Nephron (organoid): ENCODE measurements around the gene ACOT12.
"Not testable (repeated sequence)": the region's sequence is repeated elsewhere in the genome, so short reads cannot be mapped to it uniquely, and the experiment has no call there.

Source experiments
- H3K27ac Mint-ChIP-seq, 3 experiments: 2 replicates each; pipeline ENCODE4 v1.8.0; 2020; ENCODE audit warnings: mixed read lengths in 3 of 3, mild to moderate bottlenecking in 2 of 3, moderate library complexity in 1 of 3
- H3K27me3 Mint-ChIP-seq: 2 replicates; pipeline ENCODE4 v1.8.0; 2021; ENCODE audit warnings: low read depth, mild to moderate bottlenecking, moderate library complexity, mixed read lengths
- H3K36me3 Mint-ChIP-seq: 2 replicates; pipeline ENCODE4 v1.8.0; 2020; ENCODE audit warnings: low read depth, mixed read lengths
- H3K4me1 Mint-ChIP-seq: 2 replicates; pipeline ENCODE4 v1.8.0; 2020; ENCODE audit warnings: mixed read lengths
- H3K4me3 Mint-ChIP-seq, 3 experiments: 2 replicates each; pipeline ENCODE4 v1.8.0; 2020; ENCODE audit warnings: mild to moderate bottlenecking in 3 of 3, mixed read lengths in 3 of 3, moderate library complexity in 2 of 3
- H3K9me3 Mint-ChIP-seq: 2 replicates; pipeline ENCODE4 v1.8.0; 2020; ENCODE audit warnings: mixed read lengths
- CTCF ChIP-seq, 3 experiments: fragments of 200-600 bp; sonication (generic); IDR thresholded peaks; one replicate each; pipeline ENCODE4 v1.5.0; 2021; ENCODE audit warnings: antibody characterized with exemption in 3 of 3; ENCODE audit not compliant: unreplicated experiment in 3 of 3

Gene ACOT12

GRCh38 chr5:81420039-81420667, 26.2 kb upstream of the ACOT12 start:
- Mint-ChIP-seq H3K27ac (peak overlapping the region in 1 of 3 experiments; percentile 31), H3K9me3 (no peaks in the 10 kb centered on the region), H3K27me3 (no peaks in the 10 kb centered on the region), H3K36me3 (peaks cover 50% of the 10 kb centered on the region), H3K4me1 (no peaks in the 10 kb centered on the region), H3K4me3 (no peak overlapping the region)
- TF ChIP-seq CTCF (IDR thresholded peaks at IDR 0.05; ENCODE audit: unreplicated experiment in 3 of 3), result no peak

DNA sequence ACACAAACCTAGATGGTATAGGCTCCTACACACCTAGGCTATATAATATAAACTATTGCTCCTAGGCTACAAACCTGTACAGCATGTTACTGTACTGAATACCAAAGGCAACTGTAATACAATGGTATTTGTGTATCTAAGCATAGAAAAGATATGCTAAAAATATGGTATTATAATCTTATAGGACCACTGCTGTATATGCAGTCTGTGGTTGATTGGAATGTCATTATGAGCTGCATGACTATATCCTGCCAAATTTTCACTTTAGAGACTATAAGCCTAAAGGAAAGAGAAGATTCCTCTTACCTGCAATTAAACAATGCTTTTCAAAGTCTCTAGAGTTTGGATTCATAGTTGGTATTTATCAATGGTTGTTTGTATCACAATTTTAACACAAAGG, 24.7 kb upstream of the ACOT12 start:
- H3K27ac Mint-ChIP-seq, result no peak overlapping the region
- H3K36me3 Mint-ChIP-seq, result peaks cover 56% of the 10 kb centered on the region
- no peak overlapping the region for H3K4me3 Mint-ChIP-seq
- TF ChIP-seq CTCF (IDR thresholded peaks at IDR 0.05; ENCODE audit: unreplicated experiment in 3 of 3), result no peak
- no peaks in the 10 kb centered on the region for H3K9me3 Mint-ChIP-seq
- no peaks in the 10 kb centered on the region for H3K4me1 Mint-ChIP-seq
- no peaks in the 10 kb centered on the region for H3K27me3 Mint-ChIP-seq

DNA sequence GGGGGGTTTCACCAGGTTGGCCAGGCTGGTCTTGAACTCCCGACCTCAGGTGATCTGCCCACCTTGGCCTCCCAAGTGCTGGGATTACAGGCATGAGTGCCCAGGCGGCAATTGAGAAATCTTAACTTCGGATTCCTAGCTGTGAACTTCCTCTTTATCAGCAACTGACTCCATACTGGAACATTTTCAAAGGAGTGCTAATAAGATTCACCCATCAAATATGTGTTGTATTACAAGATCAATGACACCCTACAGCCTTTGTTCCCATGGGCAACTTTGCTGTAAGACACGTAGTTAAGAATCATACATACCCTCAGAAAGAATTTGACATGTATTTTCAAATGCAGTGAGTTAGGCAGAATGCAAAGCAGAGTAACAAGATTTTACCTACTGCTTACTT, 23.1 kb upstream of the ACOT12 start:
- H3K9me3 Mint-ChIP-seq, result no peaks in the 10 kb centered on the region
- no peaks in the 10 kb centered on the region for H3K4me1 Mint-ChIP-seq
- no peak for TF ChIP-seq CTCF (IDR thresholded peaks at IDR 0.05; ENCODE audit: unreplicated experiment in 3 of 3)
- peaks cover 47% of the 10 kb centered on the region for H3K36me3 Mint-ChIP-seq
- no peak overlapping the region for H3K27ac Mint-ChIP-seq
- no peaks in the 10 kb centered on the region for H3K27me3 Mint-ChIP-seq
- H3K4me3 Mint-ChIP-seq, result no peak overlapping the region

DNA sequence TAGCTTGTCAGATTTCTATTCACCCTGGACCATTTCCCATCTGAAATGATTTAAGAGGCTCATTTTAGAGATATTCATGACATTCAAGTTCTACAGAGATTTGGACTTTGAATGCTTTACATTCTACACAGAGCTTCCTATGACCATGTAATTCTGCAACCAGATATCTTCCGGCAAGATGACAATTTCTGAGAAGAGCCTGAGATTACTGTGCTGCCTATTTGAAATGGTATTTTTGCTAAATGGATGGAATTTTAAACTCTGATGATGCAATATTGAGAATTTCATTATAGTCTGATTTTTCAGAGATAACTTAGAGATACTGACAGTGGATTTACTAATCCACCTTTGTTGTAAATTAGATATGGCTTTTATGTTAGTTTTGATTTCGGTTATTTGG, 16.0 kb upstream of the ACOT12 start:
- TF ChIP-seq CTCF (IDR thresholded peaks at IDR 0.05; ENCODE audit: unreplicated experiment in 3 of 3), result no peak
- no peaks in the 10 kb centered on the region for H3K9me3 Mint-ChIP-seq
- H3K27ac Mint-ChIP-seq, result peak overlapping the region; percentile 11 to 67 (median 22)
- peaks cover 14% of the 10 kb centered on the region for H3K36me3 Mint-ChIP-seq
- H3K27me3 Mint-ChIP-seq, result no peaks in the 10 kb centered on the region
- H3K4me1 Mint-ChIP-seq, result peaks cover 13% of the 10 kb centered on the region
- H3K4me3 Mint-ChIP-seq, result no peak overlapping the region

GRCh38 chr5:81409361-81409760, 15.4 kb upstream of the ACOT12 start:
- Mint-ChIP-seq H3K4me3 (no peak overlapping the region), H3K27ac (peak overlapping the region in 2 of 3 experiments; percentile 25 to 67), H3K27me3 (no peaks in the 10 kb centered on the region), H3K4me1 (peaks cover 13% of the 10 kb centered on the region), H3K36me3 (peaks cover 11% of the 10 kb centered on the region), H3K9me3 (no peaks in the 10 kb centered on the region)
- TF ChIP-seq CTCF (IDR thresholded peaks at IDR 0.05; ENCODE audit: unreplicated experiment in 3 of 3), result no peak

DNA sequence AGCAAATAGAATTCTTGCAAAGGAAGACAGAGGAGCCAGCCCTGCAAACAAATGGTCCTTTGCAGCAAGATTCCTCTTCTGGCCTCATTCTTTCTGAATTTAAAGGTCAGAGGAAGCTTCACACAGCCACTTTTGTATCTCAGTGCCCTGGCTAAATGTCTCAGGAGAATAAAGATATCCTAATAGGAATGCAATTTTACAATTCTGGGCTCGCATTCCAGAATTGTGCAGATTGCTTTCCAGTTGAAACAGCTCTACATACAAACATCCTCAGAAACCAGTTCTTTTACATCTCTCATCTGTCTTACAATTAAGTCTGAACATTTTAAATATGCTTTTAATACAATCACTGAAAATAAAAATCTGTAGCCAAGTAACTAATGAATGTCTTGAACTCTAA, 14.6 kb upstream of the ACOT12 start:
- peak overlapping the region in 1 of 3 experiments; percentile 25 for H3K27ac Mint-ChIP-seq
- H3K27me3 Mint-ChIP-seq, result no peaks in the 10 kb centered on the region
- no peaks in the 10 kb centered on the region for H3K9me3 Mint-ChIP-seq
- TF ChIP-seq CTCF (IDR thresholded peaks at IDR 0.05; ENCODE audit: unreplicated experiment in 3 of 3), result no peak
- peaks cover 11% of the 10 kb centered on the region for H3K36me3 Mint-ChIP-seq
- peaks cover 13% of the 10 kb centered on the region for H3K4me1 Mint-ChIP-seq
- no peak overlapping the region for H3K4me3 Mint-ChIP-seq

GRCh38 chr5:81407811-81408210, 13.9 kb upstream of the ACOT12 start:
- not testable (repeated sequence) for H3K4me3 Mint-ChIP-seq, H3K27ac Mint-ChIP-seq, H3K27me3 Mint-ChIP-seq, H3K9me3 Mint-ChIP-seq
- peaks cover 11% of the 10 kb centered on the region for H3K36me3 Mint-ChIP-seq
- H3K4me1 Mint-ChIP-seq, result peaks cover 13% of the 10 kb centered on the region
